ENCODE measurements around the gene SLC8A2.

GRCh38 chr19:47476438-47476972, 4.8 kb upstream of the SLC8A2 start:
- no peak for TF ChIP-seq CTCF (IDR thresholded peaks at IDR 0.05)
- no peak for TF ChIP-seq EZH2 (IDR thresholded peaks at IDR 0.05)
